Activated gamma-delta T cell treated with Interleukin-2 at 50 U/mL for 16 hours (primary cell): ENCODE data around the gene ZBTB40.

Source experiments
- DNase-seq: peaks from one replicate; pipeline ENCODE4 v3.0.0-alpha.2; 2020

Gene ZBTB40

DNA sequence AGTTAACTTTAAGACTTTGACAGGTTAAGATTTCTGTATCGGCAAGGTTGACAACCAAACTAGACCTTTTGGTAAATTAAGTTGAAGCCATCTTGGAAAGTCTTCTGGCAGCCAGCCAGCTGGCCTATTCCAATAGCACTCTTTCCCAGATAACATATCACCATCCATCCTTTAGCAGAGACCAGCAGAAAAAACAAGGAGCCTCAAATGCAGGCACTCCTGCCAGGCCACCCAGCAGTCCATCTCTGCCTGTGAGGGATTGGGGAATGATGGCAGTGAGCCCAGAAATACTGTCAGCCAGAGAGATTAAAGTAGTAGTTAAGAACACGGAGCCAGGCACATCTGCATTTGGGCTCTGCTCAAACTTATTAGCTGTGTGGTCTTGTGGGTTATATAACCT, 19.4 kb downstream of the ZBTB40 start:
- DNase-seq: no peak

DNA sequence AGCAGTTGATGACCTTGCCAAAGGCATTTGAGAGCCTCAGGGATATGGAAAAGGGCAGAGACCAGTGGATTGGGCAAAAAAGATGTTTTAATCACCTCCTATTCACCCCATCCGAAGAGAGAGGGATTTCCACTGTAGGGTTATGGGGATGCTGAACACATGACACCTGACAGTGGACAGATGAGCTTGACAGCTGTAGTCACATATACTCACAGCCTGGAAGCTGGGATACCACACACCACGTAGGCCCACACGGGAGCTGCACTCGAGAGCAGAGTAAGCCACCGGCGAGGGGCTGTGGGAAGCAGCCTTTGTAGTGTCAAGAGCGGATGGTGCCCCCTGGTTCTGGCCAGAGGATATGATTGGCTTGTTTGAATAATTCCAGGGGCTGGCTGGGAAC, 20.0 kb downstream of the ZBTB40 start:
- DNase-seq: no peak

DNA sequence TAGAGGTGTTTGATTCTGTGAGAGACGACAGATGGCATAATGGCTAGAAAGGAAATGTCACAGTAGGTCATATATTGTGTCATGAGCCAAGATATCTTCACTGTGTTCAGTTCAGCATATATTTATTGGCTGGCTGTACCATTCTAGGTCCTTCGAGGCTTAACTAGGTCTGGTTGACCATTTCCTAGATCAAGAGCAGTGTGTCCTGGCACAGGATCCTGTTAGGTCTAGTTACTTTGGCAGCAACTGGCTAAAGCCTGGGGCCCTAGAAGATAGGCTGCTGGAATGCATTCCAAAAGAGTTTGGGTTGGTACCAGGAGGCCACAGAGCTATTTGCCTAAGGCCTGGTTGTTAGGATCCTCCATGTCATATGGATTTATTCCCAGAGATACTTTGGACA, 20.9 kb downstream of the ZBTB40 start:
- DNase-seq: no peak

DNA sequence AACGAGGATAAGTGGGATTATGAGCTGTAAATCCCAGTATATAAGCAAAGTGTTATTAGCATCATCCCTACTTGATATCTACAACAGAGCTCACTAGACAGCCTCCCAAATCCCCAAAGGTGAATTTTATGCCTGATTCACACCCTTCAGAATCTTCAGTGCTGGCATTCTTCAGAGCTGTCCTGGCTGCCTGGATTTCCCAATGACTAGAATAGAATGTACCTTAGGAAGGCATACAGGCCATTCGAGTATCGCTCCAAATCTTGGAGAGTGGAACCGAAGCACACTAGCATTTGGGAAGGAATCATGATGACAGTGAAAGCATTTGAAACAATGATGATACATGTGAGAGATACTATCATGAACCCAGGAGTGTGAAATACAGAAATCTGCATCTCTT, 22.3 kb downstream of the ZBTB40 start:
- DNase-seq: no peak

DNA sequence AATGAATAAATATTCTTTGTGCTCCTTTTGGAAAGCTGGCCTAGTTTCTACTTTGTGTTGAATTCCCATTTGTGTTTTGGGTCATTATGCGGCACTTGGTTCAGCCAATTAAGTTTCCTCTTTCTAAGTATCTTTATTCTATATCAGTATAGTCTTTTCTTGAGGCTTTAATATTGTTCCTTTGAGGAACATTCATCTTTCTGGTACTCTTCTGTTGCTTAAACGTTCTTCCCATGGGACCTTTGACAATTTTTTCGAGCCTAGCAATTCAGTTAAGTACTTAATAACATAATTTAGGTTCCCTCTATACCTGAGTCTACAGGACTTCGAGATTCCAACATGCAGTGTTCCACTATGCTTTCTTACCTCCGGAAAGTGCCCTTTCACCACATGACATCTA, 24.9 kb downstream of the ZBTB40 start:
- DNase-seq: no peak

DNA sequence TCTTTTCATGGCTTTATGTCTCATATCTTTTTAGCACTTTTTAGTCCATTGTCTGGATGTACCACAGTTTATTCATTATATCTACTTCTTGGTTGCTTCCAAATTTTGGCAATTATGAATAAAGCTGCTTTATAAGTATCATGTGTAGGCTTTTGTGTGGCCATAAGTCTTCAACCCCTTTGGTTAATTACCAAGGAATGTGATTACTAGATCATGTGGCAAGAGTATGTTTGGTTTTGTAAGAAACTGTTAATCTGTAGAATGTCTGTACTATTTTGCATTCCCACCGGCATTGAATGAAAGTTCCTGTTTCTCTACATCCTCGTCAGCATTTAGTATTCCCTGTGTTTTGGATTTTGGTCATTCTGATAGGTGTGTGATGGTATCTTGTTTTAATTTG, 31.5 kb downstream of the ZBTB40 start:
- DNase-seq: no peak

DNA sequence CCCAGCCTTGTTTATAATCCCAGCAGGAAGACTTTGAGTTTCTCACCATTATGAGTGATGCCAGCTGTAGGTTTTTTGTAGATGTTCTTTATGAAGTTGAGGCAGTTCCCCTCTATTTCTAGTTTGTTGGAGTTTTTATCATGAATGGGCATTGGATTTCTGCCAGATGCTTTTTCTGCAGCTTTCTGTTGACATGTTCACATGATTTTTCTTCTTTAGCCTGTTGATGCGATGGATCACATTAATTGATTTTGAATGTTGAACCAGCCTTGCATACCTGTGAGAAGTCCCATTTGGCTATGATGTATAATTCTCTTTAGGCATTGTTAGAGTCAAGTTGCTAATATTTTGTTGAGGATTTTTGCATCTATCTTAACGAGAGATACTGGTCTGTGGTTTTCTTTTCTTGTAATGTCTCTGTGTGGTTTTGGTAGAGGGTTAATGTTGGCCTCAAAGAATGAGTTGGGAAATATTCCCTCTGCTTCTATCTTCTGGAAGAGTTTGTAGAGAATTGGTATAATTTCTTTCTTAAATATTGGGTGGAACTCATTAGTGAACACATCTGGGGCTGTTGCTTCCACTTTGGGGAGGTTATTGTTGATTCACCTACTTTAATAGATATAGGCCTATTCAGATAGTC, 33.2 kb downstream of the ZBTB40 start:
- no peak for DNase-seq

DNA sequence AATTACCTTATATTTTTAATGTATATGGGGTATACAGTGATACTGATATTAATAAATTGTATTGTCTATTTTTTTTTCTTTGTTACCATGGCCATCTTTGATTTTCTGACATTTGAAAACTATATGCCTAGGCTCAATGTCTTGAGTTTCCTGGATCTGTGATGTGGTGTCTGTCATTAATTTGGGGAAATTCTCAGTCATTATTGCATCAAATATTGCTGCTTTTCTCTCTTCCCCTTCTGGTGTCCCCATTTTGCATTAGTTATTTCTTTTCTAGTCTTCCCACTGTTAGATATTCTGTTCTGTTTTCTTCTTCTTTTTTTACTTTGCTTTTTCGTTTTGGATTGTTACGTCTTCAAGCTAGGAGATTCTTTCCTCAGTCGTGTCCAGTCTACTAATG, 33.8 kb downstream of the ZBTB40 start:
- DNase-seq: no peak

DNA sequence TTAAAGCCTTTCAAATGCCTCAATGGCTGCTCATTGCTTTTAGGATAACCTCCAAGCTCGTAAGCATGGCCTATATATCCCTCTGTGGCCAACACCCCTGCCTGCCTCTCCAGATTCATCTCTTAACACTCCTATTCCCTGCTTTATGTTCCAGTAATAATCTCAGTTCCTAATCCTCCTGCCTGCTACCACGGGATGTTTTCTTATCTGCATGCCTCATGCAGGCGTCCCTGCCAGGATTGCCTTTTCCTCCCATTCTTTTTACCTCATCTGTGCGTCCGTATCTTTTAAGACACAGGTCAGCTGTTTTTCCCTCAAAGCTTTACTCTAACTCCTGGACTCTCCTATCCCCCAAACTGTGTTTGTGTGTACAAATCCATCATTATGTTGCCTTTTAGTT, 36.1 kb downstream of the ZBTB40 start:
- DNase-seq: no peak

DNA sequence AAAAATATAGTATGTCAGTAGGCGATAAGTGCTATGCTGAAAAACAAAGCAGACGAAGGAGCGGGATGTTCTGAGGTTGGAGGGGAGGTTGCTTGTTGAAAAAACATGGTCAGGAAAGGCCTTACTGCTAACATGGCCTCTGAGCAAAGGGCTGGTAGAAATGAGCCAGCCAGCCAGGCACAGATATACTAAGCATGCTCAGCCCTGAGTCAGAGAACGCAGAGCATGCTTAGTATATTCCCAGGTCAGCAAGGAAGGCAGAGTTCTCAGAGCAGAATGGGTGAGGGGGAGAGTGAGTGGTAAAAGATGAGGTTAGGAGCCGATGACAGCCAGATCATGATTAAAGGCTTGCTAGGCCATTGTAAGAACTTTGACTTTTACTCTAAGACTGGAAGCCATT, 36.7 kb downstream of the ZBTB40 start:
- no peak for DNase-seq

DNA sequence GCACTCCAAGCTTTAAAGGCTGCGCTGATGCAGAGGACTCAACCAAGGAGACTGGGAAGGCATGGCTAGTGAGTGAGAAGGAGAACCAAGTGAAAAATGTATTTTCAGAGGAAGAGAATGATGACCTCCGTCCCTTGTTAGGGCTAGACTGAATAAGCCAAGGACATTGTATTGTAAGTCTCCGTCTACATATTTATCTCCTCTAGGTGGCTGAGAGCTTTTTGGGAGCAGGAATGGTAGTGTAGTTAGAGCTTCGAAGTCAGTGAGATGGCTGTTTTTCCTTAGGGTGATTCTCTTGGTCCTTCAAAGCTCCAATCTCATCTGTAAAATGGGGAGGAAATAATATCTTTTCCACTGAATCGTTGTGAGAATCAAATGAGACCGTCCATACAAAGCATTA, 37.6 kb downstream of the ZBTB40 start:
- no peak for DNase-seq

DNA sequence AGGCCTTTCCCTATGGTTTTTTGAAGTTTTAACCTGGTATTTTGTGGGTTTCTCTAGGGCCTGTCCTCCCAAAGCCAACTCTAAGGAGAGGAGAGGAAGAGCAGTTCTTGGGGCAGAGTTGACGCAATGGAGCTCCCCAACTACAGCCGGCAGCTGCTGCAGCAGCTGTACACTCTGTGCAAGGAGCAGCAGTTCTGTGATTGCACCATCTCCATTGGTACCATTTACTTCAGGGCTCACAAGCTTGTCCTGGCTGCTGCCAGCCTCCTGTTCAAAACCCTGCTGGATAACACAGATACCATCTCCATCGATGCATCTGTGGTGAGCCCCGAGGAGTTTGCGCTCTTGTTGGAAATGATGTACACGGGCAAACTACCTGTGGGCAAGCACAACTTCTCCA, 38.2 kb downstream of the ZBTB40 start:
- no peak for DNase-seq

DNA sequence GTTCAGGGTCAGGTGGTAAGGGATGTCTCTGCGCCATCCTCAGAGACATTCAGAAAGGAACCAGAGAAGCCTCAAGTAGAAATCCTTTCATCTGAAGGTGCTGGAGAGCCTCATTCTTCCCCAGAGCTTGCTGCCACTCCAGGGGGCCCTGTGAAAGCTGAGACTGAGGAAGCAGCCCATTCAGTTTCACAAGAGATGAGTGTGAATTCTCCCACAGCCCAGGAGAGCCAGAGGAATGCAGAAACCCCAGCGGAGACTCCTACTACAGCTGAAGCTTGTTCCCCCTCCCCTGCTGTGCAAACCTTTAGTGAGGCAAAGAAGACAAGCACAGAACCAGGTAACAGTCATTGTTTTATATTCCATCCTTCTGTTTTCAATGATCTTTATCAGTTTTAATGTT, 38.7 kb downstream of the ZBTB40 start:
- no peak for DNase-seq

DNA sequence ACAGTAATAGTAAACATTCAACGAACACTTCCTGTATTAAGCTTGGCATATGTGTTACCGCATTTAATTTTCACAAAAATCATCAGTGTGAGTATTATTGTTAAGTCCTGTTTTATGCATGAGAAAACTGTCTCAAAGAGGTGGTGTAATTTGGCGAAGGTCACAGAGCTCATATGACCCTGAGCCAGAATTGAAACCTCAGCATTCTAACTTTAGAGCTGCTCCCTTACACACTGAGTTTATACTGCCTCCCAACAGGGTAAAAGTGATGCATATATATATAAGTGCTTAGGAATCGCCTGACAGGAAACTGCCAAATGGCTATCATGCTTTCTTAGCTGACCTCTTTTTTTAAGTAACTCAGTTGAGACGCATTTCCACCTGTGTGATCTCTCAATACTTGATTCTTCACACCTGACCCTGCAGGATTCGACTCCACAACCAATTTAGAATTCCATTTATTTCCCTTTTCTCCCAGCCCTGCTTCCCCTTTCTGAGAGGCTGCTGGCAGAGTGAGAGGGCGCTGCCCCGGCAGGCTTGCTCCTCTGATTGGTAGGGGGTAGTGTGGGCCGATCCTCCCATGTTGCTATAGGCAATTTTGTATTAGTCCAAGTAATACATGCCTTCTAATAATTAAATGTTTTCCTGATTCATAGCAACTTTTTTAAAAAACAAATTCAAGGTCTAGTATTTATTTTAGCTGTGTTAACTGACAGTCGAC, 40.5 kb downstream of the ZBTB40 start:
- no peak for DNase-seq

DNA sequence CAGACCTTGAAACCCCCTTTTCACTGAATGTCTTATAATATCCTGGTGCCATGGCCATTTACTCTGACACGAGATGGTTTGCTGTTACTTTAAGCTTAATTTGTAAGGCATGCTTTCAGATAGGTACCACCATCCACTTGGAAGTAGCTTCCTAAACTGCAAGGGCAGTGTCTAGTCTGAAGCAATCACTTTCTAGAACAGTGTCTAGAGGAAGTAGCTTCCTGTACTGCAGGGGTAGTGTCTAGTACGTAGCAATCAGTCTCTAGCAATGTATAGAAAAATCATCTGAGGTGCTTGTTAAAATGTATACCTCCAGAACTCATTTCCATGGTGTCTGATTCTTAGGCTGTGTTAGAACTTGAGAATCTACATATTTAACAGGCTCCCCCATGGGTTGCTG, 42.5 kb downstream of the ZBTB40 start:
- no peak for DNase-seq

DNA sequence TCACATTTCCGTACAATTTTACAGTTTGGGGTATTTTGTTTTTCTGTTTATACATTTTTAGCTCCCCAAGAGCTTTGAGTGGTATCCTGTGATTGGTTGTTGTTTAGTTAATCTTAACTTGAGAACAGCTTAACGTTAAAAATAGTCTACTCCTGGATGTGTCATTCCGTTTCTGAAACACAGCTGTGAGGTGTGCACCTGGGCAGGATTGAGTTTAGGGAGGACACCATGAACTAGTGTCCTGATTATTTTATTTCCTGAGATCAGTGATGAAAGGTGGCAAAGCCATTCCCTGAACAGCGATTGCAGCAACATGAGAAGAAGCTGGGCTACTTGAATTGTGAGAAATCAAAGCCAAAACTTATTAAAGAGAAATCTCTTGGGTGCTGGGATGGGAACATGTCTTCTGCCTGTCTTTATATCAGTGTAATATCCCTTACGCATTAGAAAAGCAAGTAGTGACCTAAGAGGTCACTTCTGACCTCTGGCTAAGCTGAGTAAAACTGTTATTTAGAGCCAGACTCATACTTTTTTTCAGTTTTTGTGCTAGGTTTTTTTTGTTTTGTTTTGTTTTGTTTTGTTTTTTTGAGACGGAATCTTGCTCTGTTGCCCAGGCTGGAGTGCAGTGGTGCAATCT, 43.4 kb downstream of the ZBTB40 start:
- no peak for DNase-seq

DNA sequence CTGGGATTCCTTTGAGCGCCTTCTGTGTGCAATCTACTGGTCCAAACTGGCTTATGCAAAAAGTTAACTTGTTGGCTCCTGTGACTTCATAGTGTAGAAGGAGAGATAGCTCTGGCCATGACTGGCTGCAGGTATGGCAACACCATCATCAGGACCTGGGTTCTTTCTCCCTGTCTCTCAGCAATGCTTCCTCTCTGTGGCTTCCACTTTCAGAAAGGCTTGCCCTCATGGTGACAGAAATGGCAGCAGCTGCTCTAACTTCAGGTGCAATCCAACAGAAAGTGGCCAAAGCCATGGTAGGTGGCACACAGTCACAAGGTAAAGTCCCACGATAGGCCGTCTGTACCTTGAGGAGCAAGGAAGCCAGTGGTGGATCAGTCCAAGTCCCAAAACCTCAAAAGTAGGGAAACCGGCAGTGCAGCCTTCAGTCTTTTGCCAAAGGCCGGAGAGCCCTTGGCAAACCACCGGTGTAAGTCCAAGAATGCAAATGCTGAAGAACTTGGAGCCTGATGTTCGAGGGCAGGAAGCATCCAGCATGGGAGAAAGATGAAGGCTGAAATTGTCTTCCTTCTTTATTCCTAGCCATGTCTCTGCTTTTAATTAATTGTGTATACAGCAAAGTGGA, 45.0 kb downstream of the ZBTB40 start:
- no peak for DNase-seq

DNA sequence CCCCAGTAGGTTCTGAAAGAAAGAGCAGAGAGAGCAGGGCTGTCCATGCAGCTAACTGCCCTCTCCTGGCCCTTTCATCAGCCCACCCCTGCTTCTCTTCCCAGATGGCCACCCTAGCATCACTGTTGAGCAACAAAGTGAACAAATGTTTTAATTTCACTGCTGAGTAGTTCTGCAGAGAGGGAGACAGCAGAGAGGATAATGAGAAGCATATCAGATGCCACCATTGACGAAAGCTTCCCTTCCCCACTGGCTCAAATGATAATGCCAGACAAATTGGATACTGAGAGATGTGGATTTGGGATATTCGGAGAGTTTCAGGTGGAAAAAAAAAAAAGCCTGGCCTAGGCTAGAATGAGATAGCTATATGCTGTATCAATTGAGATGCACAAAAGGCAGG, 46.8 kb downstream of the ZBTB40 start:
- DNase-seq: no peak

DNA sequence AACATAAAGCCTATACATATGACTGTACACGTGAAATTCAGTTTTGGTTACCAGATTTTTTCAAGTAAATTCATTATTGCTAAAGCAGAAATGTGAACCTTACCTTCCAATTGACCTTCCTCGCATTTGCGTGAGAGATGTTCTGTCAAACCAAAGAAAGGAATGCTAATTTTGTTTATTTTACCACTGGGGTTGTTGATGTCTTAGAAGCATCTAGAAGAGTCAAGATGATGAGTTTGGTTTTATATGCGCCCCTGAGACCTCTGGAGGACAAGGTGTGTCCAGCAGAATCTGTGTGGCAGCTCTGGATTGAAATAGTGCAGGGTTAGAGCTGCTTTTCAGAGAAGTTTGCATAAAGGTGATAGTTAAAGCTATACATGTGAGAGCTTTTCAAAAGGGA, 48.4 kb downstream of the ZBTB40 start:
- DNase-seq: no peak

DNA sequence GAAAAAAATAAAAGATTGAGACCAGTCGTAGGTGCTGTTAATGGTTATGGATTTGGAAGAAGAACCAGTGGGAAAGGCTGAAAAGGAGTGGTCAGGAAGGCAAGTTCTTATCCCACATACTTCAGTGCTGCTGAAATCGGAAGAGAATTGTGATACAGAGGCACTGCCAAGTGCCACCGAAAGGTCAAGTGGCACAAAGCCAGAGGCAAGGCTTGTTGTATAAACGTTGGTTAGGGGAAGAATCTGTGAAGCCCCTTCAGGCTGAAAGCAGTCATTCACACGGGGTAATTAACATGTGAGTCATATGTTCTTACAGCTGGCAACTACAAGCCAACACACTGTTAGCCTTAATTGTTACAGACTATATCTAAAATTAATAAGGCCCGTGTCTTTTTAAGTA, 48.8 kb downstream of the ZBTB40 start:
- DNase-seq: no peak

DNA sequence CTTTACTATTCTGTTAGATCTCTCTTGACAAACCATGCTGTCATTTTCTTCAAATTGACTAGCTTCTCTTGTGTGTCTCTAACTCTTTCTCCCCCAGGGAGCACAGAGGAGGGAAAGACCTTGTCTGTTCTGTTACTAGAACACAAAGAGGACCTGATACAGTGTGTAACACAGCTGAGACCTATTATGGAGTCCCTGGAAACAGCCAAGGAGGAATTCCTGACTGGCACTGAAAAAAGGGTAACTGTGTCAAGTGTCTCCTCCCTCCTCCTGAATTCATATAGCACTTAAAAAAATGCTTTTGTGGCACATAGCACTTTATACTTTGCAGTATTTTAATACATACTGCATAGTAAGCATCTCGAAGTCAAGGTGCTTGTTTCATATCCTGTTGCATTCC, 50.6 kb downstream of the ZBTB40 start:
- DNase-seq: no peak

DNA sequence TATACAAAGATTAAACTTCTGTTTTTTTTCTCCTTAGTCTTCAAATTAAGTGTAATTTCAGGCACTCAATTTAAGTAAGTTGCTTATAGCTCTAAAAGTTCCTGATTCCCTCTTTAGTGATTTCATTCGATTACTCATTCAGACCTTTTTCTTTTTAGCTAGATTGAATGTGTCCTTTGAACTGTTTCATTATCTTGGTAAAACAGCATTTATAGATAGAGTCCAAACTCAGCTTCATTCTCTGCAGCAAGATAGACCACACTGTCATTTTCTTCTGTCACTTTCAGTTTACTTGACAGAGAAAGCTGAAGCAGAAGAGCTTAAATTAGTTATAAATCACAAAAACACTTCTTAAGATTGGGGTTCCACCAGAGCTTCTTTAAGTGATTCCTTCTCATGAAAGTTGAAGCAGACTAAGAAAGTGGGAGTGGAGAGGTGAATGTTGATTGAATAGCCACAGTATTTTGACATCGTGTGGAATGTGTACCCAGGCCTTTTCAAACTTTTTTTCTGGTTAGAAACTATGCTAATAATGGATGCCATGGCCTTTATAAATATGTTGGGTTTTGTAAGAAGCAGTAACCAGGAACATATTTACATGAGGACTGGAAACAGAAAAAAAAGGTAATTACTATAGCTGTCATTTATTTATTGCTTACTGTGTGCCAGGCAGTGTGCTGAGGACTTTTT, 52.2 kb downstream of the ZBTB40 start:
- DNase-seq: no peak

DNA sequence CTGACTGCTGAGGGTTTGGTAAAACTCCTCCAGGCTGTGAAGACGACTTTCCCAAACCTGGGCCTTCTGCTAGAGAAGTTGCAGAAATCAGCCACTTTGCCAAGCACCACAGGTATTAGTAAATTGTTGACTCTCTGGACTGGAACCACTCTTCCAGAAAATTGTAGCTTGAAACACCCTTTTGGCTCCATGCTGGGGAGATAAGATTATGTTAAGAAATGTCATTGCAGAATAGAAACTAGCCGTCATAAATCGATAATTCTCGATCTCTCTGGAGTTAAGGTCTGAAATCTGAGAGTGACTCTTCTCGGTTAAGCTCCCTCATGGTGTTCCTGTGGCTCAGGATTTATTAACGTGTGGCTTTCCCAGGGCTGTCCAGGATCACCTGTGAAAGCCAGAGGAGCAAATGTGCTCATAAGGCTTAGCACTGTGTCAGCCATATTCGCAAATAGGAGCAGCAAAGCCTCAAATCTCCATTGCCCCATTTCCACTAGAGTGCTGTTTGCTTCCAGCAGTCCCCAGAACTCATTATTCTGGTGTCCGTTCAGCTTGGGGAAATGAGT, 54.6 kb downstream of the ZBTB40 start:
- no peak for DNase-seq
